ENCODE data around the gene HS3ST3A1. TPM values are rescaled to one million over a fixed set of nuclear protein-coding genes. Genes with fewer than 3 reads are reported as not detected.

The HS3ST3A1 gene
- total and polyA plus RNA-seq, 2 of the 8 experiments (the other 6 are each of a cell fraction or from before 2014, with no cell fraction given): 5.4 to 5.7 TPM

GRCh38 chr17:13635951-13636350, 34.2 kb upstream of the HS3ST3A1 start:
- H3K23ac ChIP-seq (ENCODE audit: insufficient read length): no peak overlapping the region
- H3K79me1 ChIP-seq (ENCODE audit: low read depth, low read length): no peaks in the 10 kb centered on the region
- no peak overlapping the region for H3K27ac ChIP-seq (ENCODE audit: low read depth, low read length)
- no peak overlapping the region for H3K9ac ChIP-seq (replicated peaks in 1 of 4; ENCODE audit: extremely low read depth in 1 of 4, low read depth in 3 of 4, low read length in 3 of 4)
- H2AFZ ChIP-seq (ENCODE audit: low read length): 0 out of 2 replicates have a peak overlapping the region, but pooled peaks have one; percentile 34
- peaks cover 0 to 8% (median 0%) of the 10 kb centered on the region in 4 experiments; a peak in 2 of 7 replicates for H3K4me1 ChIP-seq (replicated peaks in 1 of 4; ENCODE audit: control insufficient read depth in 3 of 4, insufficient read depth in 4 of 4, low read length in 3 of 4)
- H3K4me2 ChIP-seq (ENCODE audit: insufficient read depth in 1 of 2, low read depth in 2 of 2, low read length in 2 of 2): no peak overlapping the region
- no peak overlapping the region for H3K4ac ChIP-seq (replicated peaks; ENCODE audit: insufficient read length, low read depth, low read length)
- H3K36me3 ChIP-seq (ENCODE audit: control insufficient read depth in 2 of 4, insufficient read depth in 4 of 4, low read length in 3 of 4): no peaks in the 10 kb centered on the region
- H2BK12ac ChIP-seq (ENCODE audit: low read depth, low read length): no peak overlapping the region
- ChIA-PET POLR2A (ENCODE audit: partially characterized antibody) (interaction anchor here (1.0 kb wide), 1 partner anchor 12 kb away, joined by 3 read pairs; no protein-coding TSS in a partner anchor), CTCF (ENCODE audit: partially characterized antibody) (interaction anchor here (0.7 kb wide), 1 partner anchor 674 kb away, joined by 3 read pairs; no protein-coding TSS in a partner anchor)
- H3K14ac ChIP-seq (ENCODE audit: insufficient read length): no peak overlapping the region
- H3K18ac ChIP-seq (ENCODE audit: extremely low read depth, low read length): no peak overlapping the region
- no peak overlapping the region for H3K4me3 ChIP-seq (ENCODE audit: extremely low read depth in 1 of 4, insufficient read depth in 2 of 4, low read depth in 3 of 4, low read length in 4 of 4)
- no peaks in the 10 kb centered on the region for H3K9me3 ChIP-seq (ENCODE audit: insufficient read depth in 2 of 2, low read depth in 1 of 2, low read length in 1 of 2)
- no peak overlapping the region for H2AK5ac ChIP-seq (ENCODE audit: low read depth, low read length)
- no peak overlapping the region for H4K5ac ChIP-seq (ENCODE audit: insufficient read length, low read depth, low read length)
- H3K79me2 ChIP-seq (ENCODE audit: control insufficient read depth in 1 of 2, insufficient read depth in 2 of 2, low read length in 2 of 2): no peaks in the 10 kb centered on the region
- no peak overlapping the region for H2BK15ac ChIP-seq (ENCODE audit: low read length)
- H4K20me1 ChIP-seq (replicated peaks in 1 of 2; ENCODE audit: control insufficient read depth in 1 of 2, insufficient read depth in 2 of 2, low read length in 2 of 2): no peaks in the 10 kb centered on the region
- WGBS, 2 experiments (ENCODE audit: extremely low coverage in 1 of 2, insufficient coverage in 1 of 2, insufficient read length in 1 of 2, insufficient replicate concordance in 2 of 2, low coverage in 1 of 2, low lambda C conversion rate in 2 of 2, missing lambda C conversion rate in 1 of 2): 67% methylated on average over 5 of the region's 5 CpGs; no CpG with 5 or more reads in 1 of the 2 experiments
- no peak overlapping the region for H2BK120ac ChIP-seq (replicated peaks; ENCODE audit: low read depth, low read length)
- H3K27me3 ChIP-seq (replicated peaks in 1 of 4; ENCODE audit: control insufficient read depth in 3 of 4, extremely low read depth in 1 of 4, insufficient read depth in 3 of 4, low read length in 3 of 4): no peaks in the 10 kb centered on the region
- no peak overlapping the region for H2BK5ac ChIP-seq (ENCODE audit: low read depth, low read length)
- FAIRE-seq (no peak), DNase-seq (ENCODE audit: low read depth in 1 of 2, low spot score in 2 of 2) (no peak)
- no peaks in the 10 kb centered on the region for H3K23me2 ChIP-seq (ENCODE audit: low read depth, low read length)
- TF ChIP-seq RFX5 (IDR thresholded peaks at IDR 0.05; ENCODE audit: borderline replicate concordance, low read depth, low read length) (no peak), EP300 (IDR thresholded peaks at IDR 0.05; ENCODE audit: borderline replicate concordance in 1 of 2, low read depth in 2 of 2, low read length in 2 of 2) (no peak), RBBP5 (IDR thresholded peaks at IDR 0.05; ENCODE audit: borderline replicate concordance, low read depth, low read length) (no peak), ZNF274 (IDR thresholded peaks at IDR 0.05; ENCODE audit: borderline replicate concordance, extremely low read depth, low read length) (no peak), ATF3 (IDR thresholded peaks at IDR 0.05; ENCODE audit: insufficient read depth, low read depth, low read length) (no peak), YY1 (IDR thresholded peaks at IDR 0.05; ENCODE audit: low read depth, low read length) (no peak), KDM5A (IDR thresholded peaks at IDR 0.05; ENCODE audit: low read length) (no peak), EZH2 (IDR thresholded peaks at IDR 0.05; ENCODE audit: low read depth, low read length, severe bottlenecking) (no peak), ATF2 (IDR thresholded peaks at IDR 0.05; ENCODE audit: low read length) (no peak), POLR2A (IDR thresholded peaks at IDR 0.05; ENCODE audit: control extremely low read depth in 1 of 2, low read depth in 2 of 2, low read length in 2 of 2) (no peak), SRF (IDR thresholded peaks at IDR 0.05; ENCODE audit: low read depth, low read length) (no peak), POLR2AphosphoS5 (IDR thresholded peaks at IDR 0.05; ENCODE audit: low read depth, low read length) (no peak)
- no peak overlapping the region for H3K56ac ChIP-seq (replicated peaks; ENCODE audit: insufficient read length, low read depth, low read length)
- H4K8ac ChIP-seq (ENCODE audit: extremely low read depth, insufficient read depth, low read length): no peak overlapping the region
- no peak overlapping the region for H2BK20ac ChIP-seq (ENCODE audit: low read length)
- no peak overlapping the region for H4K91ac ChIP-seq (replicated peaks; ENCODE audit: insufficient read length, low read length)
